HK-2 (cell line): ENCODE measurements around the gene ADARB1.

Source experiments
- DNase-seq: peaks from one replicate; pipeline ENCODE4 v3.0.0-alpha.2; 2018; ENCODE audit not compliant: unreplicated experiment

ADARB1 gene

GRCh38 chr21:45039317-45040156, 34.8 kb upstream of the ADARB1 start:
- no peak for DNase-seq

- DNase-seq, result no peak
Observed at GRCh38 chr21:45040157-45040711, 34.1 kb upstream of the ADARB1 start.

GRCh38 chr21:45040739-45041138, 33.6 kb upstream of the ADARB1 start:
- DNase-seq, result no peak

GRCh38 chr21:45041351-45041805, 33.0 kb upstream of the ADARB1 start:
- no peak for DNase-seq

GRCh38 chr21:45041984-45042663, 32.3 kb upstream of the ADARB1 start:
- DNase-seq, result no peak

- no peak for DNase-seq
Observed at GRCh38 chr21:45042664-45043161, 31.7 kb upstream of the ADARB1 start.

- DNase-seq, result no peak
Observed at GRCh38 chr21:45043541-45044020, 30.8 kb upstream of the ADARB1 start.

- no peak for DNase-seq
Observed at GRCh38 chr21:45045481-45045880, 28.9 kb upstream of the ADARB1 start.

- DNase-seq, result no peak
Observed at GRCh38 chr21:45047257-45047656, 27.1 kb upstream of the ADARB1 start.

- no peak for DNase-seq
Observed at GRCh38 chr21:45048026-45048698, 26.2 kb upstream of the ADARB1 start.

GRCh38 chr21:45048968-45049367, 25.4 kb upstream of the ADARB1 start:
- DNase-seq, result no peak

- DNase-seq, result no peak
Observed at GRCh38 chr21:45049714-45050344, 24.6 kb upstream of the ADARB1 start.

GRCh38 chr21:45050345-45050796, 24.0 kb upstream of the ADARB1 start:
- DNase-seq, result no peak

GRCh38 chr21:45050797-45051489, 23.4 kb upstream of the ADARB1 start:
- DNase-seq, result no peak

- no peak for DNase-seq
Observed at GRCh38 chr21:45051580-45052434, 22.6 kb upstream of the ADARB1 start.

GRCh38 chr21:45052960-45053359, 21.4 kb upstream of the ADARB1 start:
- no peak for DNase-seq

- DNase-seq, result no peak
Observed at GRCh38 chr21:45053561-45054226, 20.7 kb upstream of the ADARB1 start.

GRCh38 chr21:45054227-45054926, 20.0 kb upstream of the ADARB1 start:
- no peak for DNase-seq
